ENCODE data around the gene ETFDH.

GRCh38 chr4:158722917-158723793 lies 51.1 kb downstream of the ETFDH start, which contains the start of gene PPID:
- no peak for TF ChIP-seq EZH2 (IDR thresholded peaks at IDR 0.05; ENCODE audit: low read depth, unreplicated experiment)
- no peak for TF ChIP-seq CTCF (conservative IDR thresholded peaks at IDR 0.05; ENCODE audit: low read depth in 2 of 2)
- peak; percentile 87 for TF ChIP-seq POLR2AphosphoS5 (IDR thresholded peaks at IDR 0.05; ENCODE audit: low read depth)
- TF ChIP-seq EZH2phosphoT487 (IDR thresholded peaks at IDR 0.05; ENCODE audit: unreplicated experiment) = no peak
- TF ChIP-seq REST (IDR thresholded peaks at IDR 0.05; ENCODE audit: unreplicated experiment) = no peak
- TF ChIP-seq ZNF114 (CRISPR knock-in tag; IDR thresholded peaks at IDR 0.05) = no peak
- peak; percentile 17; the same call in 1 of the 2 replicates for TF ChIP-seq CREB1 (CRISPR knock-in tag; IDR thresholded peaks at IDR 0.05; ENCODE audit: low read depth)
- no peak for TF ChIP-seq JUNB (IDR thresholded peaks at IDR 0.05; ENCODE audit: unreplicated experiment)
- TF ChIP-seq ETS1 (IDR thresholded peaks at IDR 0.05) = peak; percentile 67; the same call in 1 of the 2 replicates
- TF ChIP-seq NANOG (IDR thresholded peaks at IDR 0.05; ENCODE audit: borderline replicate concordance) = no peak
- TF ChIP-seq ZNF331 (CRISPR knock-in tag; IDR thresholded peaks at IDR 0.05; ENCODE audit: low read depth) = no peak
- no peak for TF ChIP-seq ZNF462 (CRISPR knock-in tag; IDR thresholded peaks at IDR 0.05)

Data from GM23338 (cell line).